Measurements from ENCODE around the gene ZSCAN5A.

DNA sequence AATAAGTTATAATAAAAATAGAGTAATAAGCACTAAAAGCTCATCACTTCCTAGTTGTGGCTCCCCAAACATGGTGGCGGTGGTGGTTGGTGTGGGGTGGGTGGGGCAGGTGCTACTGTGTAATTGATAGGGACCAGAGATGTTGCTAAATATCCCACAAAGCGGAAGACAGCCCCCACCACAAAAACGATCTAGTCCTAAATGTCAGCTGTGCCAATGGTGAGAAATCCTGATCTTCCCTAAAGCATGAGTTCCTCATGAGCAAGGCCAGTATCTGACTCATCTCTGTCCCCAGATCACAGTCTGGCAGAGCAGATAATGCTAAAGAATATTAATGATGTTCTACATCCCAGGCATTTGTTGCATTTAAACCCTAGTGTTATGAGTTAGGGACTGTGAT is 44.0 kb downstream of the ZSCAN5A start:
- TF ChIP-seq POLR2A (IDR thresholded peaks at IDR 0.05): no peak
- TF ChIP-seq, protein P1, sequence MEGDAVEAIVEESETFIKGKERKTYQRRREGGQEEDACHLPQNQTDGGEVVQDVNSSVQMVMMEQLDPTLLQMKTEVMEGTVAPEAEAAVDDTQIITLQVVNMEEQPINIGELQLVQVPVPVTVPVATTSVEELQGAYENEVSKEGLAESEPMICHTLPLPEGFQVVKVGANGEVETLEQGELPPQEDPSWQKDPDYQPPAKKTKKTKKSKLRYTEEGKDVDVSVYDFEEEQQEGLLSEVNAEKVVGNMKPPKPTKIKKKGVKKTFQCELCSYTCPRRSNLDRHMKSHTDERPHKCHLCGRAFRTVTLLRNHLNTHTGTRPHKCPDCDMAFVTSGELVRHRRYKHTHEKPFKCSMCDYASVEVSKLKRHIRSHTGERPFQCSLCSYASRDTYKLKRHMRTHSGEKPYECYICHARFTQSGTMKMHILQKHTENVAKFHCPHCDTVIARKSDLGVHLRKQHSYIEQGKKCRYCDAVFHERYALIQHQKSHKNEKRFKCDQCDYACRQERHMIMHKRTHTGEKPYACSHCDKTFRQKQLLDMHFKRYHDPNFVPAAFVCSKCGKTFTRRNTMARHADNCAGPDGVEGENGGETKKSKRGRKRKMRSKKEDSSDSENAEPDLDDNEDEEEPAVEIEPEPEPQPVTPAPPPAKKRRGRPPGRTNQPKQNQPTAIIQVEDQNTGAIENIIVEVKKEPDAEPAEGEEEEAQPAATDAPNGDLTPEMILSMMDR (IDR thresholded peaks at IDR 0.05): no peak
